ENCODE data around the gene MREG. TPM values are rescaled to one million over a fixed set of nuclear protein-coding genes. Genes with fewer than 3 reads are reported as not detected.

Gene MREG, protein sequence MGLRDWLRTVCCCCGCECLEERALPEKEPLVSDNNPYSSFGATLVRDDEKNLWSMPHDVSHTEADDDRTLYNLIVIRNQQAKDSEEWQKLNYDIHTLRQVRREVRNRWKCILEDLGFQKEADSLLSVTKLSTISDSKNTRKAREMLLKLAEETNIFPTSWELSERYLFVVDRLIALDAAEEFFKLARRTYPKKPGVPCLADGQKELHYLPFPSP
- total RNA-seq (2014; rRNA removed; shearing (Covaris generic)): 5.5 and 8.3 TPM in 2 replicates

- peak; percentile 74 for DNase-seq (ENCODE audit: low spot score)
These were observed at the start of gene MREG for GRCh38 chr2:216013080-216013909. TSS of gene MREG (minus strand) at chr2:216013551. CDS start at chr2:216013327, 224 bp downstream.

- no peak for DNase-seq (ENCODE audit: low spot score)
These were observed 46.0 kb upstream of the MREG start for GRCh38 chr2:216059233-216059834.

GRCh38 chr2:216057688-216058193 is 44.4 kb upstream of the MREG start:
- no peak for DNase-seq (ENCODE audit: low spot score)

DNA sequence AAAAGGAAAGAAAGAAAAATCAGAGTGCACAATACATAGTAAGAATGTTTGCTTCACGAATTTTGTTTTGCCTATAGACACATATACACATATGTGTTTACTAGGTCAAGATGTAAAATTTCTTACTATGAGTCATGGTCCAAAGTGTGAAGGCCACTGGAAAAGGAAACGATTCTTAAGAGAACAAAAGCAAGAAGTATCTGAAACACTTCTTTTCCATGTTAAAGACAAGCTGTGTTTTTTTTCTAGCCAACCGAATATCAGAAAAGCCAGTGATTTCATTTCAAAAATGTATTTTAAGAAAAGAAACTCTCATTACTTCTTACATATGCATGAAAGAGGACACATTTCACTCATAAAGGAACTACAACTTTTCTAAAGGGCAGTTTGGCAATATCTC is 43.4 kb upstream of the MREG start:
- no peak for DNase-seq (ENCODE audit: low spot score)

GRCh38 chr2:216055680-216056079 is 42.3 kb upstream of the MREG start:
- no peak for DNase-seq (ENCODE audit: low spot score)

DNA sequence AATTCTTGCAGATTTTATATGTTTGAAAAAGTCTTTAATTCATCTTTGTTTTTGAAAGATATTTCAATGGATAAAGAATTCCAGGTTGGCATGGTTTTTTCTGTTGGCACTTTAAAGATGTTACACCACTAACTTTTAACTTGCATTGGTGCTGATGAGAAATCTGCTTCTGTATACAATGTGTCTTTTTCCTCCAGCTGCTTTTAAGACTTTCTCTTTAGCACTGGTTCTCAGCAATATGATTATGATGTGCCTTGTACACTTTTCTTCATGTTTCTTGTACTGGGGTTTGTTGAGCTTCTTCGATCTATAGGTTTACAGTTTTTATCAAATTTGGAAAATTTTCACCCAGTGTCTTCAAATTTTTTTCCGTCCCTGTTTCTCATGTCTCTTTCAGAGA is 39.1 kb upstream of the MREG start:
- DNase-seq (ENCODE audit: low spot score): no peak

- no peak for DNase-seq (ENCODE audit: low spot score)
These were observed 38.0 kb upstream of the MREG start for GRCh38 chr2:216051350-216051749.

GRCh38 chr2:216049452-216049851 is 36.1 kb upstream of the MREG start:
- no peak for DNase-seq (ENCODE audit: low spot score)

DNA sequence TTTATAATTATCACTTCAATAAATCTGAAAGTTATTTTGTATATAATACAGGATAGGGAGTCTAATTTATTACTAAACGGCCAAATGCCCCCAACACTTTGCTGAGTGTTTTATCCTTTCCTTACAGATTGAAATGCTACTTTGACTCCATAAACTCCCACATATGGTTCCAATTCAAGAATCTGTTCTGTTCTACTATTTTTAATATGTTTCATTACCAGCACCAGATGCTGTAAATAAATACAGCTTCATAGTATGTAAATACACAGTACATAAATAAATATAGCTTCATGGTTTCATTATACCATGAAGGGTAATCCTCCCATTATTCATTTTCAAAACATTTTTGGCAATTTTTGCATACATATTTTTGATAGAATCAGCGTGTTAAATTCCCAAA is 34.0 kb upstream of the MREG start:
- DNase-seq (ENCODE audit: low spot score): no peak

GRCh38 chr2:216044883-216045486 is 31.6 kb upstream of the MREG start:
- DNase-seq (ENCODE audit: low spot score): no peak

DNA sequence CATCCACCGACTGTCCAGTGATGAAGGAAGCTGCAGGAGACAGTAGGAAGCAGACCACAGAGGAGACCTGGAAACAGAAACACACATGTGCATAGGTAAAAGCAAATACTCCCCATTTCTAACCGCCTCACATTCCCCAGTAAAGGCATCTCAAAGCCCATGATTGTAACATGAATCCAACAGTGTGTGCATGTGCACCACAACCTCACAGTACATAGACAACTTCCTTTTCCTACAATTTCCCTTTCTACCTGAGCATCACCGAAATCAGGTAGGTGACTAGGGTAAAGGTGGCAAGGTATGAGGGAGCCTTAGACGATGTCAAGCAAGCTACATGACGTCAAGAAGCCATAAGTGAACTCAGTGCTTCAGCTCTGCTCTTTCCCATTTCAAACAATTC is 30.6 kb upstream of the MREG start:
- DNase-seq (ENCODE audit: low spot score): no peak

GRCh38 chr2:216041438-216041837 is 28.1 kb upstream of the MREG start:
- DNase-seq (ENCODE audit: low spot score): no peak

GRCh38 chr2:216039918-216040317 is 26.6 kb upstream of the MREG start:
- no peak for DNase-seq (ENCODE audit: low spot score)

GRCh38 chr2:216034065-216034464 is 20.7 kb upstream of the MREG start:
- peak; percentile 26 for DNase-seq (ENCODE audit: low spot score)

DNA sequence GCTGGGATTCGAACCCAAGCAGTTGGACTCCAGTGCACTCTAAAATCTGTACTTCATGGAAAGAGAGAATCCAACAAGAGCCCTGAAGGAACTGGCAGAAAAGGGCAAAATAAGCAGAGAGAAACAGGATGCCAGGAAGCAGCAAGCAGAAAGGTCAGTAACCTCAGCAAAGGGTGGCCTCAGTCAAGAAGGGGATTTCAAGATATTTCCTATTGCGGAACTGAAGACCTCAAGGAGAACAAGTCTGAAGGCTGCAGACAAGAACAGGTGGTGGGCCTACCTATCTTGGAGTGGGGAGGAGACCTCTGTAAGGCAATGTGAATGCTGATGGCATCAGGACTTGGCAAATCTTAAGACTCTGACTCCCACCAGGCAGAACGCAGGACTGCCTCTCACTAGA is 20.1 kb upstream of the MREG start:
- DNase-seq (ENCODE audit: low spot score): no peak

- no peak for DNase-seq (ENCODE audit: low spot score)
These were observed 18.8 kb upstream of the MREG start for GRCh38 chr2:216031960-216032689.

GRCh38 chr2:216030216-216030615 is 16.9 kb upstream of the MREG start:
- DNase-seq (ENCODE audit: low spot score): no peak

GRCh38 chr2:216029416-216030129 is 16.2 kb upstream of the MREG start:
- DNase-seq (ENCODE audit: low spot score): no peak

DNA sequence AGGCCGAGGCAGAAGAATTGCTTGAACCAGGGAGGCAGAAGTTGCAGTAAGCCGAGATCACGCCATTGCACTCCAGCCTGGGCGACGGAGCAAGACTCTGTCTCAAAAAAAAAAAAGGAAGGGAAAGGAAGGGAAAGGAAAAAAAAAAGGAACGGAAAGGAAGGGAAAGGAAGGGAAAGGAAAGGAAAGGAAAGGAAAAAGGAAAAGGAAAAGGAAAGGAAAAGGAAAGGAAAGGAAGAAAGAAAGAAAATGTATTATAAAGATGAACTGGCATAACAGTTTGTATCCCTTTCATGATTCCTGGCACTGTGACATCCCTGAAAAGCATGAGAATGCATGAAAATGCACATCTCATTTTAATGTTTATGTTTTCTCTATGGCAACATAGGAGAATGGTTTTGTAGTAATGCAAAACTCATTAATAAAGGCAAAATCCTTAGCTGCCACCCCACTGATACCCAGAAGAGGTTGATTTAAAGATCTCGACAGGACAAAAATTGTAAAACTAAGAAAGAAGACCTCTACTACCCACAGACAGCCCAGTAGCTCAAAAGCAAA is 11.5 kb upstream of the MREG start:
- DNase-seq (ENCODE audit: low spot score): no peak

DNA sequence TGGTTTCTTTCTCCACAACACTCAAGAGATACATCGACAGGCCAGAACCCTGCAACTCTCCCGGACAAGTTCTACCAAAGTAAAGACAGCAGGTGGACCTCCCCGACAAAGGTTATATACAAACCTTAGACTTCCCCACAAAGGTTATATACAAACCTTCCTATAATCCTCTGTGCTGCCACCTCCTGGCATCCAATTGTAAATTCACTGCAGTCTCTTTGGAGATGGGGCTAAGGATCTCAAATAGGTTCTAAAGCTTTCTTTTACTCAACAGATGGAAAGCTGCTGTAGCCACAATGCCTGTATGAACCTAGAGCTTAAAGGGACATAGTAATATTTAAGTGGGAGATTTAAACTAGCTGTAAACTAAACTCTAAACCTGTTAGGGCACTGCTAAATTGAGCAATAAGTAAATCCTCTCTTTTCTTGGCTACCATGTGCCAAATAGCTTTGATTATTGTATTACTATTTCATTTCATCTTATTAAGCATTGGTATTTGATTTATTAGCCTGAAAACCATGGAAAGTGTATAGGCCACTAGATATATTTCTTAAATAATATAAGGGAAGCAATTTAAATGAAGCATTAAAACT is 9.8 kb upstream of the MREG start:
- peak; percentile 38 for DNase-seq (ENCODE audit: low spot score)
